ENCODE measurements around the gene TOR2A. TPM values are rescaled to one million over a fixed set of nuclear protein-coding genes. Genes with fewer than 3 reads are reported as not detected.

Gene TOR2A
- total RNA-seq, 1 donor from 2014 or later = 27.5 TPM

DNA sequence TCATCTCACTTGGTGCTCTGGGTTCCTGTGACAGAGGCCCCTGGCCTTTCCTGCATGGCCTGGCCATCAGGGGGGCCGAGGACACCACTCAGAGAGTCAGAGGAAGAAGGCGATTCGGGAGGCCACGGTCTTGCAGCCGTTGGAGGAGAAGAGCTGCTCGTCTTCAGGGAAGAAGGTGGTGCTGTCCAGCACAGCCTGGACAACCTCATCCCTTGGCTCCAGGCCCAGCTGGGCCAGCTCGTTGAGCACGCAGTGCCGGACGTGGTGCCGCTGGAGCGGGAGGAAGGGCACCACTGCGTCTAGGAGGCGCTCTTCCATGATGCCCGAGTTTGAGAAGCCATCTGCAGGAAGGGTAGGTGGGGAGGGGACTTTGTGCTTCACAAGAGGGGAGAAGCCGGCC lies 3.2 kb downstream of the TOR2A start:
- DNase-seq = no peak
- Mint-ChIP-seq H3K27ac (ENCODE audit: unreplicated experiment) (no peak overlapping the region), H3K27me3 (ENCODE audit: unreplicated experiment) (peaks cover 2% of the 10 kb centered on the region), H3K4me3 (ENCODE audit: unreplicated experiment) (no peak overlapping the region), H3K36me3 (ENCODE audit: unreplicated experiment) (no peaks in the 10 kb centered on the region), H3K4me1 (ENCODE audit: low read depth, unreplicated experiment) (peaks cover 3% of the 10 kb centered on the region), H3K9me3 (ENCODE audit: unreplicated experiment) (peaks cover 4% of the 10 kb centered on the region)
- TF ChIP-seq, protein P1, sequence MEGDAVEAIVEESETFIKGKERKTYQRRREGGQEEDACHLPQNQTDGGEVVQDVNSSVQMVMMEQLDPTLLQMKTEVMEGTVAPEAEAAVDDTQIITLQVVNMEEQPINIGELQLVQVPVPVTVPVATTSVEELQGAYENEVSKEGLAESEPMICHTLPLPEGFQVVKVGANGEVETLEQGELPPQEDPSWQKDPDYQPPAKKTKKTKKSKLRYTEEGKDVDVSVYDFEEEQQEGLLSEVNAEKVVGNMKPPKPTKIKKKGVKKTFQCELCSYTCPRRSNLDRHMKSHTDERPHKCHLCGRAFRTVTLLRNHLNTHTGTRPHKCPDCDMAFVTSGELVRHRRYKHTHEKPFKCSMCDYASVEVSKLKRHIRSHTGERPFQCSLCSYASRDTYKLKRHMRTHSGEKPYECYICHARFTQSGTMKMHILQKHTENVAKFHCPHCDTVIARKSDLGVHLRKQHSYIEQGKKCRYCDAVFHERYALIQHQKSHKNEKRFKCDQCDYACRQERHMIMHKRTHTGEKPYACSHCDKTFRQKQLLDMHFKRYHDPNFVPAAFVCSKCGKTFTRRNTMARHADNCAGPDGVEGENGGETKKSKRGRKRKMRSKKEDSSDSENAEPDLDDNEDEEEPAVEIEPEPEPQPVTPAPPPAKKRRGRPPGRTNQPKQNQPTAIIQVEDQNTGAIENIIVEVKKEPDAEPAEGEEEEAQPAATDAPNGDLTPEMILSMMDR (IDR thresholded peaks at IDR 0.05; ENCODE audit: partially characterized antibody, unreplicated experiment) = no peak

DNA sequence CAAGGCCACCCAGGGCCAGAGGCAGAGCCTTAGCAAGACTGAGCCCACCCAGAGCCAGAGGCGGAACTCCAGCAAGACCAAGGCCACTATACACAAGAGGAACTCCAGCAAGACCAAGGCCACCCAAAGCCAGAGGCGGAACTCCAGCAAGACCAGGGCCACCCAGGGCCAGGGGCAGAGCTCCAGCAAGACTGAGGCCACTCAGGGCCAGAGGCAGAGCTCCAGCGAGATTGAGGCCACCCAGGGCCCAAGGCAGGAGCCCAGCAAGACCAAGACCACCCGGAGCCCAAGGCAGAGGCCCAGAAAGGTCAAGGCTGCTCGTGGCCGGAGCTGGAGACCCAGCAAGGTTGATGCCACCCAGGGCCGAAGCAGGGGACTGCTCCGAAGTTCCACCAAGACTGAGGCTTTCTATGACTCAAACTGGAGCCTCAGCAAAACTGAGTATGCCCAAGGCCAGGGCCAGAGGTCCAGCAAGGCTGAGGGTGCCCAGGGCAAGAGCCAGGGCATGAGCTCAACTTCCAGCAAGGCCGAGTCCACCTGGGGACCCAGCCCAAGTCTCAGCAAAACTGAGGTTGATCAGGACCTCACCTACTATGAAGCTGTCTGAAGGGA lies 4.2 kb downstream of the TOR2A start:
- TF ChIP-seq, protein P1 (IDR thresholded peaks at IDR 0.05; ENCODE audit: partially characterized antibody, unreplicated experiment) = no peak
- Mint-ChIP-seq H3K9me3 (ENCODE audit: unreplicated experiment) (peaks cover 4% of the 10 kb centered on the region), H3K27ac (ENCODE audit: unreplicated experiment) (no peak overlapping the region), H3K36me3 (ENCODE audit: unreplicated experiment) (no peaks in the 10 kb centered on the region), H3K4me3 (ENCODE audit: unreplicated experiment) (no peak overlapping the region), H3K27me3 (ENCODE audit: unreplicated experiment) (peaks cover 2% of the 10 kb centered on the region), H3K4me1 (ENCODE audit: low read depth, unreplicated experiment) (peaks cover 3% of the 10 kb centered on the region)
- no peak for DNase-seq

DNA sequence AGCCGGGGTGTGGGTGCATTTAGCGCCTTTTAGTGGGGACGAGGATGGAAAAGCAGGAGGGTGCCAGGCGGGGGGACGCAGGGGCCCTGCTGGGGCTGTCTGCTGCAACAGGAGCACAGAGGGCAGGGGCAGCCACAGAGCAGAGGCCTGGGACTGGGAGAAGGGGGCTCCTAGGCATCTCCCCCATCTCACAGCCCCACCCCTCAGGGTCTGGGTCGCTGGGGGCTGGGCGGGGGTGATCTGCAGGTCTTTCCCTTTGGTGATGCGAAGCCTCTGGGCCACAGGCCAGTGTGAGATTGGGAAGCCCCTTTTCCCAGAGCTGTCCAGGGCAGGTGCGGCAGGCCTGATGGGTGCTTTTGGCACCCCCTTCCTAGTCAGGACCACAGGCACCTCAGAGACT lies 4.8 kb downstream of the TOR2A start:
- TF ChIP-seq, protein P1 (IDR thresholded peaks at IDR 0.05; ENCODE audit: partially characterized antibody, unreplicated experiment) = no peak
- H3K9me3 Mint-ChIP-seq (ENCODE audit: unreplicated experiment) = peaks cover 4% of the 10 kb centered on the region
- peak; percentile 11 for DNase-seq
- H3K27ac Mint-ChIP-seq (ENCODE audit: unreplicated experiment) = no peak overlapping the region
- H3K36me3 Mint-ChIP-seq (ENCODE audit: unreplicated experiment) = no peaks in the 10 kb centered on the region
- no peak overlapping the region for H3K4me3 Mint-ChIP-seq (ENCODE audit: unreplicated experiment)
- peaks cover 2% of the 10 kb centered on the region for H3K27me3 Mint-ChIP-seq (ENCODE audit: unreplicated experiment)
- peaks cover 2% of the 10 kb centered on the region for H3K4me1 Mint-ChIP-seq (ENCODE audit: low read depth, unreplicated experiment)

DNA sequence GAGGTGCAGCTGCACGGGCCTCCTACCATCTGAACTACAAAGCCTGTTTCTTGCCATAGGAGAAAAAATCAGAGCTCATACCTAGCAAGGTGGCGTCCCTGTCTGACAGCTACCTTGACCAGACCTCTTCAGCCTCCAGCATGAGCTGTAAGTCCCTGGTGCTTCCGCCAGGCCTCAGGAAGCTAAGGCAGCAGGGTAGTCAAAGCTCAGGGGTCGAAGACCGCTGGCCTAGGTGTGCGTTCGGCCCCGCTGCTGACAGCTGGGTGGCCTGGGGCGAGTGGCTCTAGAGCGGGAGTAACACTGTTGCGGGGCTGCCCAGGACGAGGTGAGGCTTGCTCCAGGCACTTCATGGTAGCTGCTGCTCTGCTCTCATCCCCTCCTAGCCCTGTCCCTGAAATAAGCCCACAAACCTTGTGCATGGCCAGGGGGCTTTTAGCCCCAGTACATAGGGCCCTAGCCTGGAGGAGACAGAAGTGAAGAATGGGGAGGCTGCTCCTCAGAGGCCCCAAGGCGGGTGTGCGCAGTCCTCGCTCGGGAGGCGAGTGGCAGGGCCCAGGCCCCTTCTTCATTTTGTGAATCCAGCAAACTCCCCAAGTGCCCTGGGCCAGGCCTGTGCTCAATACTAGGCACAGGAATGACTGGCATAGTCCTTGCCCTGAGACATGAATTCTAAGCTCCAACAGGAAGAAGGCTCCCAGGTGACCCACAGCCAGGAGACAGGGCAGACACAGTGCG lies 5.4 kb downstream of the TOR2A start:
- Mint-ChIP-seq H3K27me3 (ENCODE audit: unreplicated experiment) (peaks cover 2% of the 10 kb centered on the region), H3K36me3 (ENCODE audit: unreplicated experiment) (no peaks in the 10 kb centered on the region), H3K4me3 (ENCODE audit: unreplicated experiment) (no peak overlapping the region), H3K27ac (ENCODE audit: unreplicated experiment) (no peak overlapping the region), H3K4me1 (ENCODE audit: low read depth, unreplicated experiment) (peaks cover 2% of the 10 kb centered on the region), H3K9me3 (ENCODE audit: unreplicated experiment) (peaks cover 4% of the 10 kb centered on the region)
- no peak for DNase-seq
- TF ChIP-seq, protein P1 (IDR thresholded peaks at IDR 0.05; ENCODE audit: partially characterized antibody, unreplicated experiment) = no peak

DNA sequence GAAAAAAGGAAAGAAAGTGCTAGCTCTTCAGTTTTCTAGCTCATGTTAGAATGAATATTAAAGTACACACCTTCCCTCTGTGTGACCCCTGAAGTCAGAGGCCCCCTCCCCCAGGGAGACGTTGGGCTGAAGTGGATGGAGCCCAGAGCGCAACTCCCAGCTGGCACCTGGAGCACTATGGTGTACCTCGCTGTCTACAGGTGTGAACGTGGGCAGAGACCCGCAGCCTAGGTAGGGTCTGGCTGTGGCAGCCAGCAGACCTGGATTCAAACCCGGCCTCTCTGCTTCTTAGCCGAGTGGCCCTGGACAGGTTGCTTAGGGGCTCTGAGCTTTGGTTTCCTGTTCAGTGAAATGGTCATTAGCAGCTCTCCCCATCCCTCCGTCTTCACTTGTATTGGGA lies 6.3 kb downstream of the TOR2A start:
- Mint-ChIP-seq H3K4me3 (ENCODE audit: unreplicated experiment) (no peak overlapping the region), H3K36me3 (ENCODE audit: unreplicated experiment) (no peaks in the 10 kb centered on the region), H3K27ac (ENCODE audit: unreplicated experiment) (no peak overlapping the region), H3K4me1 (ENCODE audit: low read depth, unreplicated experiment) (peaks cover 2% of the 10 kb centered on the region), H3K9me3 (ENCODE audit: unreplicated experiment) (peaks cover 4% of the 10 kb centered on the region), H3K27me3 (ENCODE audit: unreplicated experiment) (peaks cover 2% of the 10 kb centered on the region)
- TF ChIP-seq, protein P1 (IDR thresholded peaks at IDR 0.05; ENCODE audit: partially characterized antibody, unreplicated experiment) = no peak
- no peak for DNase-seq
